NB4 (cell line): Measurements from ENCODE around the gene HSPG2.

Experiments
- MYC ChIP-seq: IDR thresholded peaks from 2 replicates; pipeline ENCODE4 v1.6.1; 2011; ENCODE audit warnings: low read depth, low read length
- POLR2A ChIP-seq: IDR thresholded peaks from 2 replicates; pipeline ENCODE4 v1.6.1; 2011; ENCODE audit warnings: mild to moderate bottlenecking; ENCODE audit not compliant: insufficient read length; ENCODE audit errors: extremely low read depth
- TF ChIP-seq, protein P1 (sequence below): IDR thresholded peaks from one replicate; pipeline ENCODE4 v1.5.1; 2012; ENCODE audit warnings: low read depth, low read length
- TF ChIP-seq, protein P2 (sequence below): IDR thresholded peaks from 2 replicates; pipeline ENCODE4 v1.6.1; 2011; ENCODE audit warnings: low read depth, low read length

- TF ChIP-seq, protein P1, sequence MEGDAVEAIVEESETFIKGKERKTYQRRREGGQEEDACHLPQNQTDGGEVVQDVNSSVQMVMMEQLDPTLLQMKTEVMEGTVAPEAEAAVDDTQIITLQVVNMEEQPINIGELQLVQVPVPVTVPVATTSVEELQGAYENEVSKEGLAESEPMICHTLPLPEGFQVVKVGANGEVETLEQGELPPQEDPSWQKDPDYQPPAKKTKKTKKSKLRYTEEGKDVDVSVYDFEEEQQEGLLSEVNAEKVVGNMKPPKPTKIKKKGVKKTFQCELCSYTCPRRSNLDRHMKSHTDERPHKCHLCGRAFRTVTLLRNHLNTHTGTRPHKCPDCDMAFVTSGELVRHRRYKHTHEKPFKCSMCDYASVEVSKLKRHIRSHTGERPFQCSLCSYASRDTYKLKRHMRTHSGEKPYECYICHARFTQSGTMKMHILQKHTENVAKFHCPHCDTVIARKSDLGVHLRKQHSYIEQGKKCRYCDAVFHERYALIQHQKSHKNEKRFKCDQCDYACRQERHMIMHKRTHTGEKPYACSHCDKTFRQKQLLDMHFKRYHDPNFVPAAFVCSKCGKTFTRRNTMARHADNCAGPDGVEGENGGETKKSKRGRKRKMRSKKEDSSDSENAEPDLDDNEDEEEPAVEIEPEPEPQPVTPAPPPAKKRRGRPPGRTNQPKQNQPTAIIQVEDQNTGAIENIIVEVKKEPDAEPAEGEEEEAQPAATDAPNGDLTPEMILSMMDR, result no peak
- TF ChIP-seq POLR2A, result no peak
- TF ChIP-seq, protein P2, sequence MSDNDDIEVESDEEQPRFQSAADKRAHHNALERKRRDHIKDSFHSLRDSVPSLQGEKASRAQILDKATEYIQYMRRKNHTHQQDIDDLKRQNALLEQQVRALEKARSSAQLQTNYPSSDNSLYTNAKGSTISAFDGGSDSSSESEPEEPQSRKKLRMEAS, result no peak
- no peak for TF ChIP-seq MYC
These were observed 91.2 kb downstream of the HSPG2 start for GRCh38 chr1:21845646-21846641.
